ENCODE measurements around the gene SGO2.
A peak's percentile ranks its signal among the peaks of the same experiment; 100 is the strongest.
"Not testable (repeated sequence)": the region's sequence is repeated elsewhere in the genome, so short reads cannot be mapped to it uniquely, and the experiment has no call there.

SGO2 gene

DNA sequence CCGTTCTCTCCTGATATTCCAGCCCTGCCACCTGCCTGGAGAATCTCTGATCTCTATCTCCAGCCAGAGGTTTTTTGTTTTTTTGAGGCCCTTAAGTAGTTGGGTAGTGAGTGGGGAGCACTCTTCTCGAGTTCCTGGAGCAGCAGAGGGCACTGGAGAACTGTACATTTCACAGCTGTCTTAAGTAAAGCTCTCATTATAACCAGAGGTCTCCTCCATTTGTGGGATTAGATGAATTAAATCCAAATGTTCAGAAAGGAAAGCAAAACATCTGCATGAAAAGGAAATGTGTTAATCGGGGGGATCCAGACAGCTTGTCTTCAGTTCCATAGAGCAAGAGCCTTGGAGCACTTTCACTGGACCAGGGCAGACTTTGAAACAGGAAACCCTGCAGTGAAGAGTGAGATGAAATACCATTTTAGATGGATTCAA, 92.6 kb downstream of the SGO2 start:
- no peak for FAIRE-seq
- no peak for DNase-seq (ENCODE audit: insufficient read length, low spot score)

DNA sequence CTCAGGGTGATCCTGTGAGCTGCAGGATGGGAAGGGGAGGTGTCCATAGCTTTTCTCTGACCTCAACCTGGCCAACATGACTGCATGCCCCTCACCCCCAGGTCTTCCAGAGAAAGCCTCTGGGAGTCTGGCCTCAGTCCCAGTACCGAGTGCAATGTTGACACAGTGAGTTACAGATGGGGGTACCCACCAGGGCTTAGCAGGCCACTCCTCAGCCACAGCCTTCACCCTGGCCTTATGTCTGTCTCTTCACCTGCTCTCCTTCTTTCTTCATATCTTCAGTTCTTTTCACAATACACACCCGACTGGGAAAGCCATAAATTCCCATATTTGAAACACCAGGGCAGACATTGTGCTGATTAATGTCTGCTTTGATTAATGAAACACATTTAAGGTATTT, 93.3 kb downstream of the SGO2 start:
- DNase-seq (ENCODE audit: insufficient read length, low spot score) (no peak), FAIRE-seq (no peak)

GRCh38 chr2:200620606-200621390, 94.8 kb downstream of the SGO2 start:
- no peak for FAIRE-seq
- no peak for DNase-seq (ENCODE audit: insufficient read length, low spot score)

DNA sequence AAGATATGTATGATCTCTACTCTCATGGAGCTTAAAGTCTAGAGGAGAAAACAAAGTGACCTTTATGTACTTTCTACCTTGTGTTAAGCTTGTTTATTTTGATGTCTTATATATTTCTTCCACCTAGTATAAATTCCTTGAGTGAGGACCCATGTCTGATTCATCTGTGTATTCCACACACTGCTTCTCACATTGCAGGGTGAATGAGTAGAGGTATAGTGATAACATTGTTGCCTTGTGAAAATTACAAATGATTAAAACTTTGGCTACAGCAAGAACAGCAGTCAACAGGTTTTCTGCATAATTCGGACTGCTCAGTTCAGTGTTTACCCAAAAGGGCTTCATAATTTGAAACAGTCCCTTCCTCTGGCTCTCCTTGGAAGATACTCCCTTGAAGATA, 96.1 kb downstream of the SGO2 start:
- FAIRE-seq = no peak

DNA sequence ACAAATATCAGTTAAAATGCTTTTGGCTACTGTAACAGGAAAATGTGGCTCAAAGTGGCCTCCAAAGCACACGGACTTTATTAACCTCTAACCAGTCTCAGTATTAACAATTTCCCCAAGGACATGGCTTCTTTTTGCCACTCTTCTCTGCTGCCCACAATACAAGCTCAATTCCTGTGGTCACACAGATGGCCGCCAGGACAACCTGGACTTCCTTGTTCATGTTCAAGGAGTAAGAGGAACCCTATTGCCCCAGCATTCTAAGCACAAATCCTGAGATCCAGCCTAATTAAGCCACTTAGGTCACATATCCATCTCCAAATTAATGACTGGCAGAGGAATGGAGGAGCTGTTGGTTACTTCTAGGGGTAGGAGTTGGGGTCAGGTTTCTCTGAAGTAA, 98.0 kb downstream of the SGO2 start:
- FAIRE-seq = no peak
- DNase-seq (ENCODE audit: insufficient read length, low spot score) = no peak

More for the DNA sequence above, 96.1 kb downstream of the SGO2 start:
- DNase-seq (ENCODE audit: insufficient read length, low spot score) = no peak

GRCh38 chr2:200624658-200625057, 98.7 kb downstream of the SGO2 start:
- FAIRE-seq = peak; percentile 80
- DNase-seq (ENCODE audit: insufficient read length, low spot score) = no peak

GRCh38 chr2:200625282-200625681, 99.3 kb downstream of the SGO2 start:
- no peak for DNase-seq (ENCODE audit: insufficient read length, low spot score)
- FAIRE-seq = no peak

- DNase-seq (ENCODE audit: insufficient read length, low spot score) (no peak), FAIRE-seq (no peak)
Observed at GRCh38 chr2:200625958-200626363, 100.0 kb downstream of the SGO2 start.

DNA sequence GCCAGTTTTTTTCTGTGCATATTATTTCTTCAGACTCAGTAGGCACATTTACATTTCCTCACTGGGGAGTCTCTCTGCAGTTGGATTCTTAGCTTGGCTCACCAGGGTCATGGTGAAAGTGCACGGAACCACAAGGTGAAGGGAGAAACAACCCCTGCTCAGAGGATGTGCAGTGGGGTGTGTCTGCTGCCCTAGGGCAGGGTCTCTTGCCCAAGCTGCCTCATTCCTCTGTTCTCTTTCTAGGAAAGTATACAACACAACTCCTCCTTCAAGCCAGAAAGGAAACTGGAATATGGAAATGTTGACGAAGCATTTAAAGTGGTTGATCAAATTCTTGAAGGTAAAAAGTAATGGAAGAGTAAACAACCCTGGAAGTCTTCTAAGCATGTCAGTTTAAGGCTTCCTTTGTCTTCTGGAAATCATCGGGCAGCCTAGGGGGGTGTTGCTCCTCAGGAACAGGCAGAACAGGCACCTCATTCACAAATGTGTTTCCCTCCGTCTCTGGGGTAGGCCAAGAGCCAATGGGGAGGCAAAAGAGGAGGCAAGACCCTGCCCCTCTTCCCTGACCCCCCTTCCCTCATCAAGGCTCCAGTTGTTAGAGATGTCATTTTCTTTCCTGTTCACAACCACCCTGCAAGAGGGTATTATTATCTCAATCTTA, 101.2 kb downstream of the SGO2 start:
- no peak for FAIRE-seq
- no peak for DNase-seq (ENCODE audit: insufficient read length, low spot score)

GRCh38 chr2:200628461-200628860, 102.5 kb downstream of the SGO2 start:
- DNase-seq (ENCODE audit: insufficient read length, low spot score) = not testable (repeated sequence)
- FAIRE-seq = peak; percentile 57

DNA sequence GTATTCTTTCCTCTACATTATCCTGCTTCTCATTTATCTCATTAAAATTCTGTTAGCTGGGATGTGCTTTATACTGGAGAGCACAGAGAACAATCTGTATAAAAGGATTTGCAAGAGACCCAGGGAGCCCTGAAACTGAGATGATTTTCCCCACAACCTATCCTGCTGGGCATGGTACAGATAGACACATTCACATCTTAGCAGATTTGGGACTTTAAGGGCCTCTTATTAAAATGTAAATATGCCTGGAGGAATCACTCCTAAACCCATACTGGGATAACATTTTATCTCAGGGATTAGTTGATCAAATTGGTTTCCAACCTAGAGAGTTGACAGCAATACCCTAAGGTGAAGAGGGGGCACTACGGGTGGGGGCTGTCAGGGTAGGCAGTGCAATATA, 105.3 kb downstream of the SGO2 start:
- no peak for FAIRE-seq

More for the DNA sequence above, 105.3 kb downstream of the SGO2 start:
- DNase-seq (ENCODE audit: insufficient read length, low spot score) = no peak

All from HTR-8/SVneo (cell line).